ENCODE results near the gene F12.
A peak's percentile ranks its signal among the peaks of the same experiment; 100 is the strongest.

The F12 gene

GRCh38 chr5:177446200-177447065, 37.1 kb upstream of the F12 start, which contains the start of gene PRR7 (continued):
- TF ChIP-seq ZNF670 (tag by site-specific recombination; IDR thresholded peaks at IDR 0.05; ENCODE audit: low read depth) (no peak), ZFHX2 (tag by site-specific recombination; conservative IDR thresholded peaks at IDR 0.05) (peak; percentile 23; the same call in 1 of the 2 replicates), ZBTB26 (tag by site-specific recombination; optimal IDR thresholded peaks at IDR 0.05) (peak; percentile 94), ZNF16 (tag by site-specific recombination; IDR thresholded peaks at IDR 0.05; ENCODE audit: low read depth) (no peak), KLF16 (tag by site-specific recombination; IDR thresholded peaks at IDR 0.05) (no peak), ZBTB8A (tag by site-specific recombination; IDR thresholded peaks at IDR 0.05) (peak; percentile 82), GLIS2 (tag by site-specific recombination; IDR thresholded peaks at IDR 0.05) (peak; percentile 96), ZNF792 (tag by site-specific recombination; IDR thresholded peaks at IDR 0.05) (no peak), ZNF768 (tag by site-specific recombination; IDR thresholded peaks at IDR 0.05) (peak; percentile 52; the same call in 1 of the 2 replicates), ZEB2 (tag by site-specific recombination; IDR thresholded peaks at IDR 0.05) (peak; percentile 29; the same call in 1 of the 2 replicates), ZNF660 (tag by site-specific recombination; IDR thresholded peaks at IDR 0.05) (peak; percentile 35; the same call in 1 of the 2 replicates), ZNF302 (tag by site-specific recombination; IDR thresholded peaks at IDR 0.05; ENCODE audit: low read depth) (no peak), ZNF341 (tag by site-specific recombination; IDR thresholded peaks at IDR 0.05; ENCODE audit: low read depth) (peak; percentile 14; the same call in 1 of the 2 replicates), YY2 (tag by site-specific recombination; IDR thresholded peaks at IDR 0.05) (no peak), ZNF175 (tag by site-specific recombination; IDR thresholded peaks at IDR 0.05) (no peak), ZNF18 (tag by site-specific recombination; IDR thresholded peaks at IDR 0.05) (no peak), ZBTB11 (tag by site-specific recombination; conservative IDR thresholded peaks at IDR 0.05; ENCODE audit: low read depth) (peak; percentile 36; the same call in 1 of the 2 replicates), IKZF3 (tag by site-specific recombination; IDR thresholded peaks at IDR 0.05) (0 out of 2 replicates have a peak, but pooled peaks have one; percentile 35), ZNF184 (tag by site-specific recombination; IDR thresholded peaks at IDR 0.05) (peak; percentile 67; the same call in 1 of the 2 replicates), PATZ1 (tag by site-specific recombination; IDR thresholded peaks at IDR 0.05) (peak; percentile 83), ZNF692 (tag by site-specific recombination; IDR thresholded peaks at IDR 0.05) (peak; percentile 47; the same call in 1 of the 2 replicates), ZBTB48 (tag by site-specific recombination; IDR thresholded peaks at IDR 0.05) (peak; percentile 89), ZNF48 (tag by site-specific recombination; IDR thresholded peaks at IDR 0.05) (no peak), HIC1 (tag by site-specific recombination; IDR thresholded peaks at IDR 0.05) (peak; percentile 75), ZNF701 (tag by site-specific recombination; IDR thresholded peaks at IDR 0.05) (no peak), ZSCAN23 (tag by site-specific recombination; IDR thresholded peaks at IDR 0.05) (peak; percentile 33; the same call in 1 of the 2 replicates), ZNF335 (tag by site-specific recombination; conservative IDR thresholded peaks at IDR 0.05) (peak; percentile 80)

Measured in HEK293 (cell line).